Right ventricle myocardium superior (tissue), 1 donor: ENCODE measurements around the gene TMEM116. TPM values are rescaled to one million over a fixed set of nuclear protein-coding genes. Genes with fewer than 3 reads are reported as not detected.

ENCODE experiments used
- ATAC-seq: fragments of 200-7000 bp; cut with Tn5 transposase; one replicate; pipeline ENCODE4 v1.9.1; 2020; ENCODE audit warnings: mild to moderate bottlenecking; ENCODE audit not compliant: poor library complexity
- DNase-seq: peaks from one replicate; pipeline ENCODE4 v3.0.0-alpha.2; 2020
- intact Hi-C: fragments of 100-400 bp; cut with DNase I; formaldehyde crosslinking; loops from one replicate; pipeline ENCODE4 v1.11.2; 2022
- total RNA-seq: library from RNA; stranded (reverse); fragmentation: NEBNext Ultra II Directional; extraction: Animal tissue kit (Norgen Biotek cat#: 25700); gene quantifications from one replicate; pipeline ENCODE4 v1.2.1, GENCODE V29; 2021
- donor health status: DM: no; HTN: yes; CAD: no; lungs with severe emphysema.

The TMEM116 gene
- total RNA-seq, 1 donor from 2014 or later = 42.4 TPM

DNA sequence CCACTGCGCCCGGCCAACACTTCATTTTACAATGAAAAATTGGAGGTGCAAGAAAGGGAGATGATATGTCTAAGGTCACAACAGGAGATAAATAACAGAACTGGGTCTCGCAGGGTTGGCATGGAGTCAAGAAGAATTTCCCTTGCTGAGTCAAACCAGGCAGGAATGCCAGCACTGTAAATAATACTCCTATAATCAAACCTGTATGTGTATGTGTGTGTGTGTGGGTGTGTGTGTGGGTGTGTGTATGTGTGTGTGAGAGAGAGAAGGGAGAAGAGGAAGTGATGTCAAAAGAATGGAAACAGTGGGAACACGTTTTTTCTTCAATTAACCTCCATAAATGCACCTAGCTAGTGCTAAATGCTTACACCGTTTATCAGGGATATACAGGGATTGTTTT, 70.4 kb downstream of the TMEM116 start:
- ATAC-seq = no peak
- intact Hi-C loops = loop anchor here (10.0 kb wide), 1 partner anchor 442 kb away; the partner anchor contains the start of gene HECTD4

GRCh38 chr12:111937429-111937828, 75.5 kb downstream of the TMEM116 start:
- peak; percentile 84 for ATAC-seq

More for the DNA sequence above, 70.4 kb downstream of the TMEM116 start:
- DNase-seq = no peak

GRCh38 chr12:111936869-111937268, 76.1 kb downstream of the TMEM116 start:
- no peak for DNase-seq
- intact Hi-C loops = no loop called here
- peak; percentile 5 for ATAC-seq

More at GRCh38 chr12:111937429-111937828, 75.5 kb downstream of the TMEM116 start:
- intact Hi-C loops = no loop called here
- no peak for DNase-seq

GRCh38 chr12:111932241-111932640, 80.7 kb downstream of the TMEM116 start:
- DNase-seq = no peak
- intact Hi-C loops = no loop called here
- ATAC-seq = no peak

- ATAC-seq = no peak
- DNase-seq = no peak
- intact Hi-C loops = no loop called here
These were observed 85.6 kb downstream of the TMEM116 start for GRCh38 chr12:111927346-111927745.

DNA sequence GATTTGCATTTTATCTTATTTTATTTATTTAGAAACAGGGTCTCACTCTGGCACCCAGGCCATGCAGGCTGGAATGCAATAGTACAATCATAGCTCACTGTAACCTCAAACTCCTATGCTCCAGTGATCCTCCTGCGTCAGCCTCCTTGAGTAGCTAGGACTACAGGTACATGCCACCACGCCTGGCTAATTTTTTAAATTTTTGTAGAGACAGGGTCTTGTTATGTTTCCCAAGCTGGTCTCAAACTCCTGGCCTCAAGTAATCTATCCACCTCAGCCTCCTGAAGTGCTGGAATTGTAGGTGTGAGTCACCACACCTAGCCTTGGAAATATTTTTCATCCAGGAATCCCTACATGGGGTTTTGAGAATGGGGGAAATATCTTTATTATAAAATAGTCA, 86.3 kb downstream of the TMEM116 start:
- intact Hi-C loops = no loop called here
- ATAC-seq = no peak
- DNase-seq = no peak

DNA sequence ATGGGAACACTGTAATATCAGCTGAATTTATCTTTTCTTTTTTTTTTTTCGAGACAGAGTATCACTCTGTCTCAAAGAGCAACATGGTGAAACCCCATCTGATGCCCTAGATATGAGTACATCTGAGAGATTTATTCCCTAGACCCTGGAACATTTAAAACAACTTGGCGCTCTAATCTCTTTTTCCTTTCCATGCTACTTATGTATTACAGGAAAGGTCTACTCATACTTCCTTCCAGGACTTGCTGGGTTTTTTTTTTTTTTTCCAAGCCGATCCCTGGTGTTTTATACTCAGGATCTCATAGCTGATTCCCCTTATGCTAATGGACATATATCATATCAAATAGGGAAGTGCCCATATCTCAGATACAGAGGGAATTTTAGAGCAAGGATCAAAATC, 87.8 kb downstream of the TMEM116 start:
- ATAC-seq (no peak), DNase-seq (no peak)
- intact Hi-C loops = no loop called here

DNA sequence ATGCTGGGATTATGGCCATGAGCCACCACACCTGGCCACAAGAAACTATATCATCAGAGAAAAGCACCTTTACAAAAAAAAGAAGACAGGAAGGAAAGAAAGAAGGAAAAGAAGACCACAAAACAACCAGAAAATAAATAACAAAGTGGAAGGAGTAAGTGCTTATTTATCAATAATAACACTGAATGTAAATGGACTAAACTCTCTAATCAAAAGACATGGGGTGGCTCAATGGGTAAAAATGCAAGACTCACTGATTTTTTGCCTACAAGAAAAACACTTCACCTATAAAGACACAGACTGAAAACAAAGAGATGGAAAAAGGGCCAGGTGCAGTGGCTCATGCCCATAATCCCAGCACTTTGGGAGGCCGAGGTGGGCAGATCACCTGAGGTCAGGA, 105.2 kb downstream of the TMEM116 start:
- DNase-seq = no peak
- no peak for ATAC-seq
- intact Hi-C loops = no loop called here

DNA sequence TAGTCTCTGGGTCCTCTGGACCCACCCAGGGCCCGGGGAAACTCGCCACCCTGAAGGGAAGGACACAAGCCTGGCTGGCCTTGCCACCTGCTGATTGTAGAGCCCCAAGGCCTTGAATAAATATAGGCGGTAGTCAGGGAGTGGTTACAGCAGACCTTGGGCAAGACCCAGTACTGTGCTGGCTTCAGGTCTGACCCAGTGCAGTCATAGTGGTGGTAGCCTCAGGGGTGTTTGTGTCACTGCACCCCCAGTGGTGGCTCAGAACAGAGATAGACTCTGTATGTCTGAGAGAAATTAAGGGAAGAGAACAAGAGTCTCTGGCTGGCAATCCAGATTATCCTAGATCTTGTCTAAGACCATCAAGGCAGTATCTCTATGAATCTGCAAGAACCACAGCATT, 107.5 kb downstream of the TMEM116 start:
- DNase-seq (no peak), ATAC-seq (no peak)
- intact Hi-C loops = no loop called here

DNA sequence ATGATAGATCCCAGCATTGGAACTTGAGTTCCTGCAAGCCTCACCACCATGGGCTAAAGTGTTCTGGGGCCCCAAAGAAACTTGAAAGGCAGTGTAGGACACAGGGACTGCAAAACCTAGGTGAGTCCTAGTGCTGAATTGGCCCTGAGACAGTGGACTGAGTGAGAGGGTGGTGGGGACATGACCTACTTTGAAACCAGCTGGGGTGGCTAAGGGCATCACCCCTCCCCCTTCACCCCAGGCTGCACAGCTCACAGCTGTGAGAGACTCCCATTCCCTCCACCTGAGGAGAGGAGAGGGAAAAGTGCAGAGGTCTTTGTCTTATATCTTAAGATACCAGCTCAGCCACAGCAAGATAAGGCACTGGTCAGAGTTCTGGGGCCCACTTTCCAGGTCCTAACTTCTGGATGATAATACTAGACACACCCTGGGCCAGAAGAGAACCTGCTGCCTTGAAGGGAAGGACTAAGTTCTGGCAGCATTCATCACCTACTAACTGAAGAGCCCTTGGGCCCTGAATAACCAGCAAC, 108.5 kb downstream of the TMEM116 start:
- DNase-seq (no peak), ATAC-seq (peak; percentile 35)
- intact Hi-C loops = no loop called here

GRCh38 chr12:111901182-111901581, 111.8 kb downstream of the TMEM116 start:
- ATAC-seq (no peak), DNase-seq (no peak)
- intact Hi-C loops = no loop called here

GRCh38 chr12:111894556-111894955, 118.4 kb downstream of the TMEM116 start:
- ATAC-seq (no peak), DNase-seq (no peak)
- intact Hi-C loops = no loop called here

DNA sequence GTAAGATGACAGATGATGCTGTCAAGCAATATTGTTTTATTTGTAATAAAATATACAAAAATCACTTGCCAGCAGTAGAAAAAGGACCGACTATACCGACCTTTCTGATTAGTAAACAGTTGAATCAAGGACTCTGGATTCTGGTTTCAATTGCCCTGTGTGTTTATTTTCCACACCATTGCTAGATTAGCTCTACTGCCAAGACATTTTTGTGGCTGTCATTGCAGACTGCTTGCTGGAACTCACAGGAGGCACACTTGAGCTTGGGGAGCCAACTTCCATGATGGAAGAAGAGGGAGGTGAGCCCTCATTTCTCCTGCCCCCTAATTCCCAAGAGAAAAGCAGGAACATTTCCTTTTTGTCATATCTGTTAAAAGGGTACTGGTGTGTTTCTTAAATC, 119.7 kb downstream of the TMEM116 start:
- intact Hi-C loops = no loop called here
- ATAC-seq = peak; percentile 45

GRCh38 chr12:111887926-111888745, 124.8 kb downstream of the TMEM116 start:
- peak; percentile 33 for ATAC-seq
- no peak for DNase-seq
- intact Hi-C loops = no loop called here

More for the DNA sequence above, 119.7 kb downstream of the TMEM116 start:
- DNase-seq = no peak

GRCh38 chr12:111886662-111887545, 126.1 kb downstream of the TMEM116 start:
- intact Hi-C loops = no loop called here
- DNase-seq = no peak
- peak; percentile 58 for ATAC-seq

DNA sequence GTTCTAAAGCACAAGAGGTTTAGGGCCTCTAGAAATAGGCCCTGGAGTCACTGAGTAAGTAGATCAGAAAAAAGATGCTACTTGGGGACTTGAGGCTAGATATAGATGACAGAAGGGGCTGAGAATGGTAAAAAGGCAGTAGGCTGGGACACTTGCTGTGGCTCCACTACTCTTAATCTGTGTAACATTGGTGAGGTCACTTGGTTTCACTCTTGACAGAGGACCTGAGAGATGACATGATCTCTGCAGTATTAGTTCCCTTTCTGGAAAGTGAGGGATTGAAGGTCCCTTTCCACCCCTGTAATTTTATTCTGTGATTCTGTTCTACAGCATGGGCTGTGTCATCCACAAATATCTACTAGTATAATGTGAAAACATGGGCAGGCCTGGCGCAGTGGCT, 131.2 kb downstream of the TMEM116 start:
- no peak for DNase-seq
- intact Hi-C loops = no loop called here

More for the DNA sequence above, 131.2 kb downstream of the TMEM116 start:
- ATAC-seq = no peak
